ENCODE measurements around the gene FAIM.
"Not testable (repeated sequence)": the region's sequence is repeated elsewhere in the genome, so short reads cannot be mapped to it uniquely, and the experiment has no call there.

GRCh38 chr3:138680974-138681373 lies 72.4 kb downstream of the FAIM start:
- TF ChIP-seq ZBTB43 (CRISPR knock-in tag; IDR thresholded peaks at IDR 0.05); CTCF (IDR thresholded peaks at IDR 0.05); ERG (CRISPR knock-in tag; IDR thresholded peaks at IDR 0.05); ETV6 (CRISPR knock-in tag; IDR thresholded peaks at IDR 0.05); SMAD3 (CRISPR knock-in tag; IDR thresholded peaks at IDR 0.05; ENCODE audit: borderline replicate concordance): not testable (repeated sequence)
- TF ChIP-seq, protein P1, sequence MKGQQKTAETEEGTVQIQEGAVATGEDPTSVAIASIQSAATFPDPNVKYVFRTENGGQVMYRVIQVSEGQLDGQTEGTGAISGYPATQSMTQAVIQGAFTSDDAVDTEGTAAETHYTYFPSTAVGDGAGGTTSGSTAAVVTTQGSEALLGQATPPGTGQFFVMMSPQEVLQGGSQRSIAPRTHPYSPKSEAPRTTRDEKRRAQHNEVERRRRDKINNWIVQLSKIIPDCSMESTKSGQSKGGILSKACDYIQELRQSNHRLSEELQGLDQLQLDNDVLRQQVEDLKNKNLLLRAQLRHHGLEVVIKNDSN (CRISPR knock-in tag; IDR thresholded peaks at IDR 0.05), result not testable (repeated sequence)

All from WTC11 (cell line).